ENCODE measurements around the gene NEB.

- TF ChIP-seq ZNF253 (CRISPR knock-in tag; IDR thresholded peaks at IDR 0.05; ENCODE audit: borderline replicate concordance) (no peak), ZBTB26 (CRISPR knock-in tag; IDR thresholded peaks at IDR 0.05; ENCODE audit: borderline replicate concordance) (no peak), RFX5 (IDR thresholded peaks at IDR 0.05; ENCODE audit: low read depth, low read length) (no peak), TCF7L2 (IDR thresholded peaks at IDR 0.05; ENCODE audit: low read depth, low read length) (no peak), KDM6A (CRISPR knock-in tag; IDR thresholded peaks at IDR 0.05; ENCODE audit: low read depth) (no peak), PAF1 (CRISPR knock-in tag; IDR thresholded peaks at IDR 0.05) (no peak), TAF1 (CRISPR knock-in tag; IDR thresholded peaks at IDR 0.05) (no peak), EP300 (IDR thresholded peaks at IDR 0.05; ENCODE audit: low read depth in 2 of 2, low read length in 2 of 2) (no peak), EP300 (CRISPR knock-in tag; IDR thresholded peaks at IDR 0.05; ENCODE audit: borderline replicate concordance) (no peak), NFRKB (IDR thresholded peaks at IDR 0.05) (no peak), NFE2 (CRISPR knock-in tag; IDR thresholded peaks at IDR 0.05) (no peak), NBN (conservative IDR thresholded peaks at IDR 0.05) (no peak), FIP1L1 (IDR thresholded peaks at IDR 0.05; ENCODE audit: borderline replicate concordance, insufficient read depth, low read depth, low read length) (no peak), NR2C2 (CRISPR knock-in tag; IDR thresholded peaks at IDR 0.05; ENCODE audit: borderline replicate concordance) (no peak)
- TF ChIP-seq, protein P1, sequence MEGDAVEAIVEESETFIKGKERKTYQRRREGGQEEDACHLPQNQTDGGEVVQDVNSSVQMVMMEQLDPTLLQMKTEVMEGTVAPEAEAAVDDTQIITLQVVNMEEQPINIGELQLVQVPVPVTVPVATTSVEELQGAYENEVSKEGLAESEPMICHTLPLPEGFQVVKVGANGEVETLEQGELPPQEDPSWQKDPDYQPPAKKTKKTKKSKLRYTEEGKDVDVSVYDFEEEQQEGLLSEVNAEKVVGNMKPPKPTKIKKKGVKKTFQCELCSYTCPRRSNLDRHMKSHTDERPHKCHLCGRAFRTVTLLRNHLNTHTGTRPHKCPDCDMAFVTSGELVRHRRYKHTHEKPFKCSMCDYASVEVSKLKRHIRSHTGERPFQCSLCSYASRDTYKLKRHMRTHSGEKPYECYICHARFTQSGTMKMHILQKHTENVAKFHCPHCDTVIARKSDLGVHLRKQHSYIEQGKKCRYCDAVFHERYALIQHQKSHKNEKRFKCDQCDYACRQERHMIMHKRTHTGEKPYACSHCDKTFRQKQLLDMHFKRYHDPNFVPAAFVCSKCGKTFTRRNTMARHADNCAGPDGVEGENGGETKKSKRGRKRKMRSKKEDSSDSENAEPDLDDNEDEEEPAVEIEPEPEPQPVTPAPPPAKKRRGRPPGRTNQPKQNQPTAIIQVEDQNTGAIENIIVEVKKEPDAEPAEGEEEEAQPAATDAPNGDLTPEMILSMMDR (CRISPR knock-in tag; IDR thresholded peaks at IDR 0.05): no peak
These were observed 35.3 kb upstream of the NEB start for GRCh38 chr2:151769606-151770005.
